ENCODE data around the gene HACD1.

Gene HACD1

DNA sequence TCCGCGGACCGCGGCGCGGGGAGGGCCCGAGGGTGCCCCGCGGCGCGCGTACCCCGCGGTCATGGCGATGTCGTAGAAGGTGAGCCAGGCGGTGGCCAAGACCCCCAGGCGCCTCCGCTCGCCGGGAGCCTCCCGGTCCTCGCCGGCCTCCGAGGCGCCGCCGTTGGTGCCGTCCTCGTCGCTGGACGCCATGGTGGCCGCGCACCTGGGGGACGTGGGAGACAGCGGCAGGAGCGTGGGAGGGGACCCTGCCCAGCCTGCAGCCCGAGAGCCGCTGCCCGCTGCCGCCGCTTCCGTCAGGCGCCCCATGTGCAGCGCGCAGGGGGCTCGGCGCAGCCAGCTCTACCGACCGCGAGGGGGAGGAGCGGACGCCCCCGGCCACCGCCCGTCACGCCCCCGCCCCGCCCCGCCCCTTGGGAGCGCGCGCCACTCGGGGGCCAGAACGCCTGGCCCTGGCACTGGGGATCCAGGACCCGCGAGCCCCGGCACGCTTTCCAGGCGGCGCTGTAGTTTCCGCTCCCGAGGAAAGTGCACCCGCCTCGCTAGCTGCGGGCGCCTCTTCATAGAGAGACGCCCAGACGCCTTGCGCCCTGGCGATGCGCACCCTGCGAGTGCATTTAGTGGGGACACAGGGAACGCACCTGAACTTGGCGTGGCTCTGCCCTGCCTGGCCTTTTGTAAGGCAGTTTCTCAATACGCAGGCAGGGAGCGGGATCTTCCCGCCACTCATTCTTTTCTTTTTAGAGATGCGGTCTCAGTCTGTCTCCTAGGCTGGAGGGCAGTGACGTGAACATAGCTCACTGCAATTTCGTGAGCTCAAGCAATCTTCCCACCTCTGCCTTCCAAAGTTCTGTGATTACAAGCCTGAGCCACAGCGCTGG, at the start of gene HACD1:
Gene HACD1 (minus strand): TSS at position 344 of the 881 bp plus-strand sequence. CDS start 35 bp downstream, at position 309.
- no peak for DNase-seq (ENCODE audit: low read depth, low spot score)
- peak within 1 kb of the TSS; percentile 61 for H3K4me3 ChIP-seq (ENCODE audit: insufficient read length, low read depth)
- no peaks in the 10 kb centered on the region for H3K9me3 ChIP-seq (ENCODE audit: insufficient read depth, low read length)
- no peaks in the 10 kb centered on the region for H3K27me3 ChIP-seq (ENCODE audit: insufficient read depth, insufficient read length)
- H3K36me3 ChIP-seq (ENCODE audit: insufficient read depth, insufficient read length, low read length) = peaks cover 23% of the 10 kb centered on the region
- H3K9ac ChIP-seq (ENCODE audit: insufficient read length, low read depth) = peak within 1 kb of the TSS; percentile 79
- H3K4me1 ChIP-seq (ENCODE audit: insufficient read depth, insufficient read length) = no peaks in the 10 kb centered on the region
- no peak for TF ChIP-seq ZNF274 (IDR thresholded peaks at IDR 0.05; ENCODE audit: low read depth, low read length)

DNA sequence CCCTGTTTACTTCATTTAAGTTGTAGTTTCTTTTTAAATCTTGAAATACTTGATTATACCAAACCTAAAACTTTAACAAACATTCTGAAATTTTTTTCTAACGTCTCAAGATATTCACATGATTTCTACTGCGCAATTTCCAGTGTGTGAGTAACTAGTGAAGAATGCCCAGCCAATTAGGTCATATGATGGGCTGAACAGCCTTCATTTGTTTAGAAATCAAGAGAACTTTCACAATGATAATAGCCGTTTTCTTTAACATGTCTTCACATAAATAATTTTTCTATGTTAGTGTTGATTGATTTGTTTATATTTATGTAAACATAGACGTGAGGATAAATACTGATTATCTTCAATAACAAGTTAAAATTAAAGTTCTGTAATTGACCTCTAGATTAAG, 48.6 kb upstream of the HACD1 start:
- TF ChIP-seq ZNF274 (IDR thresholded peaks at IDR 0.05; ENCODE audit: low read depth, low read length) (no peak), YY1 (IDR thresholded peaks at IDR 0.05; ENCODE audit: insufficient read depth, insufficient read length) (no peak), SUZ12 (IDR thresholded peaks at IDR 0.05; ENCODE audit: extremely low read depth, insufficient read depth, insufficient read length) (no peak)
- DNase-seq (ENCODE audit: low read depth, low spot score) = no peak
- H3K4me1 ChIP-seq (ENCODE audit: insufficient read depth, insufficient read length) = no peaks in the 10 kb centered on the region

DNA sequence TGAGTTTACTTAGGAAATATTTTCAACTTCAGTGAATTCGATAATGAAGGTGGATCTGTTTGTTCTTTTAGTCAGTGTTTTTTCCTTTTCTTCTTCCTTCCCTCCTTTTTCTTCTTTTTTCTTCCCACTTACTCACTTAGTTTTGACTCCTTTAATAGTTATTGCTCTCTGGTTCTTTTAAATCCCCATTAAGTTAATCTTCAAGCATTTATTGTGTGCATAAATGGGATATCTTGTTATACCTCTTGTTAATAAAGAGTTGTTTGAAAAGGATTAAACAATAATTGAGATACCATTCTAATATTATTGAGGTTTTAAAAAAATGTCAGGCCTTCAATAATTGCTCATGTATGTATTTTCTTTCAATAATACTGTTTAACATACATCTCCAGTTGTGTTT, 46.3 kb upstream of the HACD1 start:
- DNase-seq (ENCODE audit: low read depth, low spot score) = no peak
- TF ChIP-seq ZNF274 (IDR thresholded peaks at IDR 0.05; ENCODE audit: low read depth, low read length) (no peak), YY1 (IDR thresholded peaks at IDR 0.05; ENCODE audit: insufficient read depth, insufficient read length) (no peak), SUZ12 (IDR thresholded peaks at IDR 0.05; ENCODE audit: extremely low read depth, insufficient read depth, insufficient read length) (no peak)
- no peaks in the 10 kb centered on the region for H3K4me1 ChIP-seq (ENCODE audit: insufficient read depth, insufficient read length)
- no peaks in the 10 kb centered on the region for H3K27me3 ChIP-seq (ENCODE audit: insufficient read depth, insufficient read length)
- H3K36me3 ChIP-seq (ENCODE audit: insufficient read depth, insufficient read length, low read length) = peaks cover 20% of the 10 kb centered on the region
- no peaks in the 10 kb centered on the region for H3K9me3 ChIP-seq (ENCODE audit: insufficient read depth, low read length)
- H3K4me3 ChIP-seq (ENCODE audit: insufficient read length, low read depth) = no peak overlapping the region
- H3K9ac ChIP-seq (ENCODE audit: insufficient read length, low read depth) = no peak overlapping the region

More for the DNA sequence above, 48.6 kb upstream of the HACD1 start:
- Histone ChIP-seq H3K27me3 (ENCODE audit: insufficient read depth, insufficient read length) (no peaks in the 10 kb centered on the region), H3K36me3 (ENCODE audit: insufficient read depth, insufficient read length, low read length) (peaks cover 17% of the 10 kb centered on the region), H3K9me3 (ENCODE audit: insufficient read depth, low read length) (no peaks in the 10 kb centered on the region), H3K9ac (ENCODE audit: insufficient read length, low read depth) (no peak overlapping the region), H3K4me3 (ENCODE audit: insufficient read length, low read depth) (no peak overlapping the region)

GRCh38 chr10:17662193-17663138, 45.3 kb upstream of the HACD1 start:
- TF ChIP-seq ZNF274 (IDR thresholded peaks at IDR 0.05; ENCODE audit: low read depth, low read length) = no peak
- TF ChIP-seq SUZ12 (IDR thresholded peaks at IDR 0.05; ENCODE audit: extremely low read depth, insufficient read depth, insufficient read length) = no peak
- no peak for TF ChIP-seq YY1 (IDR thresholded peaks at IDR 0.05; ENCODE audit: insufficient read depth, insufficient read length)

DNA sequence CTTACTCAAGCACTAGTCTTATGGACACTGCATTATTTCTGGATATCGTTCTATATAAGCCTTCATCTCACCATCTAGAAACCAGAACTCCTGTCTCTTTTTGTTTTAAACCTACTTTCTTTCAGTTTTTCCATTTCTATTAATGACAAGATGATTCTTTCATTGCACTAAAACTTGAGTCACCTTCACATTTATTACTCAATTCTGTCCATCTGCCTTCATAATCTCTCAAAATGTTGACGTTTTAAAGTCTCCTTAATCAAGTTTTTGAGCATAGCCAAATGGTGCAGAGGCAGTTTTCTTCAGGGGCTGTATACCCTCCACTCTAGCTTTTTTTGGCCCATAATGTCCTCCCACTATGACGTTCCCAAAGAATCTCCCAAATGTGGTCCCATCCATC, 44.3 kb upstream of the HACD1 start:
- Histone ChIP-seq H3K27me3 (ENCODE audit: insufficient read depth, insufficient read length) (no peaks in the 10 kb centered on the region), H3K4me3 (ENCODE audit: insufficient read length, low read depth) (no peak overlapping the region), H3K4me1 (ENCODE audit: insufficient read depth, insufficient read length) (no peaks in the 10 kb centered on the region), H3K9me3 (ENCODE audit: insufficient read depth, low read length) (peaks cover 4% of the 10 kb centered on the region; the same call in 1 of the 2 replicates), H3K9ac (ENCODE audit: insufficient read length, low read depth) (no peak overlapping the region), H3K36me3 (ENCODE audit: insufficient read depth, insufficient read length, low read length) (peaks cover 20% of the 10 kb centered on the region)
- no peak for TF ChIP-seq ZNF274 (IDR thresholded peaks at IDR 0.05; ENCODE audit: low read depth, low read length)
- TF ChIP-seq SUZ12 (IDR thresholded peaks at IDR 0.05; ENCODE audit: extremely low read depth, insufficient read depth, insufficient read length) = no peak
- no peak for TF ChIP-seq YY1 (IDR thresholded peaks at IDR 0.05; ENCODE audit: insufficient read depth, insufficient read length)
- no peak for DNase-seq (ENCODE audit: low read depth, low spot score)

More at GRCh38 chr10:17662193-17663138, 45.3 kb upstream of the HACD1 start:
- no peaks in the 10 kb centered on the region for H3K9me3 ChIP-seq (ENCODE audit: insufficient read depth, low read length)
- no peak overlapping the region for H3K4me3 ChIP-seq (ENCODE audit: insufficient read length, low read depth)
- DNase-seq (ENCODE audit: low read depth, low spot score) = no peak
- H3K9ac ChIP-seq (ENCODE audit: insufficient read length, low read depth) = no peak overlapping the region
- H3K27me3 ChIP-seq (ENCODE audit: insufficient read depth, insufficient read length) = no peaks in the 10 kb centered on the region
- H3K36me3 ChIP-seq (ENCODE audit: insufficient read depth, insufficient read length, low read length) = peaks cover 20% of the 10 kb centered on the region
- no peaks in the 10 kb centered on the region for H3K4me1 ChIP-seq (ENCODE audit: insufficient read depth, insufficient read length)

- TF ChIP-seq YY1 (IDR thresholded peaks at IDR 0.05; ENCODE audit: insufficient read depth, insufficient read length) (no peak), ZNF274 (IDR thresholded peaks at IDR 0.05; ENCODE audit: low read depth, low read length) (no peak), SUZ12 (IDR thresholded peaks at IDR 0.05; ENCODE audit: extremely low read depth, insufficient read depth, insufficient read length) (no peak)
- H3K4me1 ChIP-seq (ENCODE audit: insufficient read depth, insufficient read length) = no peaks in the 10 kb centered on the region
Observed at GRCh38 chr10:17660921-17661320, 43.7 kb upstream of the HACD1 start.

More at GRCh38 chr10:17660921-17661320, 43.7 kb upstream of the HACD1 start:
- Histone ChIP-seq H3K9me3 (ENCODE audit: insufficient read depth, low read length) (peaks cover 8% of the 10 kb centered on the region; the same call in 1 of the 2 replicates), H3K4me3 (ENCODE audit: insufficient read length, low read depth) (no peak overlapping the region), H3K27me3 (ENCODE audit: insufficient read depth, insufficient read length) (no peaks in the 10 kb centered on the region), H3K36me3 (ENCODE audit: insufficient read depth, insufficient read length, low read length) (peaks cover 20% of the 10 kb centered on the region), H3K9ac (ENCODE audit: insufficient read length, low read depth) (no peak overlapping the region)
- no peak for DNase-seq (ENCODE audit: low read depth, low spot score)

All from NT2/D1 (cell line).